ENCODE measurements around the gene CHST15. TPM values are rescaled to one million over a fixed set of nuclear protein-coding genes. Genes with fewer than 3 reads are reported as not detected.
"Not testable (repeated sequence)": the region's sequence is repeated elsewhere in the genome, so short reads cannot be mapped to it uniquely, and the experiment has no call there.

CHST15 gene
- total RNA-seq, 1 experiment from 2014 or later = not detected

DNA sequence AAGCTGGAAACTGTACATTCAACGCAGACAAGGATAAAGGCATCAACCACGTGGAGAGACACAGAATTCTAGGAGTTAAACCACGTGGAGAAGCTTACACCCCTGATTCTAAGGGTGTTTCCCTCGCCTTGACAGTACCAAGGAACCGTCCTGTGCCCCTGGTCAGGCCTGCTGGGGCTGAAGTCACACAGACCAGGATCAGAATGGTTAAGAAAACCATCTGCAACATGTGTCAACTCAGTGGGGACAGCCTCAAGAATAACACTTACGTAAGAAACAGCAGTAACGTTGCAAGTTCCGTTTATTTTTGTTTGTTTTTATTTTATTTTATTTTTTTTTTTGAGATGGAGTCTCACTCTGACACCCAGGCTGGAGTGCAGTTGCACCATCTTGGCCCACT lies 55.6 kb downstream of the CHST15 start:
- DNase-seq (ENCODE audit: low spot score) = no peak
- in situ Hi-C loops (cut with HindIII; ENCODE audit: low sequenced_read_pairs) = no loop called here

DNA sequence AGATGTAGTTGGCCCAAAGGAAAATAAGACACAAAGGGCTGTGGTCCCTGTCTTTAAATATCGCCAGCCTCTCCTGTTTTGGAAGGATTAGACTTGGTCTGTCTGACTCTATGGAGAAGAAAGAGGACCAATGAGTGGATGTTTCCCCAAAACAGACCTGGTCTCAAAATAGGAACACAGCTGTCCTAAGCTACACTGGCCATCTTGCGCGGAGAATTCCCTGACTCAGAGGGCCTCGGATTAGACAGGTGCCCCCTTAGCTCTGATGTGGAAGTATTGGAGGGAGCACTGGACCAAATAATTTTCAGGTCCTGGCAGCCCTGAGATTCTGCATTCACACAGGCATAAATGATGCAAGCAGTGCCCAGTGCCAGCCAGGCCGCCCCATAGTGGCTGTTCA lies 56.1 kb downstream of the CHST15 start:
- no peak for DNase-seq (ENCODE audit: low spot score)
- in situ Hi-C loops (cut with HindIII; ENCODE audit: low sequenced_read_pairs) = no loop called here

DNA sequence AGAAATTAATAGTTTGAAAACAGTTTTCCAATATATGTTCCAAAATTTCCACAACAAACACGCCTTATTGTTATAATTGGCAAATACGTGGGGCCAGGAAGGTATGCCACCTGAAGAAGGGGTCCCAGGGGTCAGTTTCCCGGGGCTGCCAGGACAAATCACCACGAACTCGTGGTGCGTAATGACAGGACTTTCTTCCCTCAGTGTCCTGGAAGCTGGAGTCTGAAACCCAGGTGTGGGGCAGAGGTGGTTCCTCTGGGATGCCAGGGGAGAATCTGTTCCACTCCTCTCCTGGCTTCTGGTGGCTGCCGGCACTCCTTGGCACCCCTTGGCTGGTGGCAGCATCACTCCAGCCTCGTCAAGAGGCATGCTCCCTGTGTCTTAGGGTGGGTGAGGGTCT lies 56.7 kb downstream of the CHST15 start:
- in situ Hi-C loops (cut with HindIII; ENCODE audit: low sequenced_read_pairs) = no loop called here
- DNase-seq (ENCODE audit: low spot score) = no peak

- in situ Hi-C loops (cut with HindIII; ENCODE audit: low sequenced_read_pairs) = no loop called here
- DNase-seq (ENCODE audit: low spot score) = no peak
Observed at GRCh38 chr10:124035928-124036558, 57.4 kb downstream of the CHST15 start.

DNA sequence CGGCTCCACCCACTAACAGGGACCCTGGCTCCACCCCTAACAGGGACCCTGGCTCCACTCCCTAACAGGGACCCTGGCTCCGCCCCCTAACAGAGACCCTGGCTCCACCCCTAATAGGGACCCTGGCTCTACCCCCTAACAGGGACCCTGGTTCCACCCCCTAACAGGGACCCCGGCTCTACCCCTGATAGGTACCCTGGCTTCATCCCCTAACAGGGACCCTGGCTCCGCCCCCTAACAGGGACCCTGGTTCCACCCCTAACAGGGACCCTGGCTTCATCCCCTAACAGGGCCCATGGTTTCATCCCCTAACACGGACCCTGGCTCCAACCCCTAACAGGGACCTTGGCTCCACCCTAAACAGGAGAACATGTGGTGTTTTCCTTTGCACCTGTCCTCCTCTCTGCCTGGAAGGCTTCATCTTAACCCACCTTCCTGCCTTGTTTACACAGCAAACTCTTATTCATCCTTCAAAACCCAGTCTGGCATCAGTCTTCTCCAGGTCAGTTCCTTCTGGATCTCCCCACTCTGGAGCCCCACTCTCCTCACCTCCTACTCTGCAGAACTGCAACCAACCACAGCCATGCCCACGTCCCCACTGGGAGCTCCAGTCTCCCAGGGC lies 58.0 kb downstream of the CHST15 start:
- DNase-seq (ENCODE audit: low spot score) = no peak
- in situ Hi-C loops (cut with HindIII; ENCODE audit: low sequenced_read_pairs) = no loop called here

GRCh38 chr10:124034576-124035305 lies 58.7 kb downstream of the CHST15 start:
- DNase-seq (ENCODE audit: low spot score); in situ Hi-C loops (cut with HindIII; ENCODE audit: low sequenced_read_pairs): not testable (repeated sequence)

DNA sequence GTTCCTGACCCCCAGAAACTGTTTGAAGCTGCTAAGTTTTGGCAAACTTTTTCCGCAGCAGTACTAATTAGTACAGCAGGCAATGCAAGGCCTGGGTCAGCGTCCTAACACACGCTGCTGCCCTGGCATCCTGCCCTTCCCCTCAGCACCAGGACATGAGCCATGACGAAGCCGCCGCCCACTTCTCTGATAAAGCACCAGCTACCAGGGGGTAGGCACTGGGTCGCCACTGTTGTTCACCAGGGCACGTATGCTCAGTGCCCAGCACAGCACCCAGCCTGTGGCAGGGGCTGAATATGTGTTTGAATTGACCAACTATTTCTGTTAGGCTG lies 59.5 kb downstream of the CHST15 start:
- DNase-seq (ENCODE audit: low spot score) = no peak
- in situ Hi-C loops (cut with HindIII; ENCODE audit: low sequenced_read_pairs) = no loop called here

- DNase-seq (ENCODE audit: low spot score) = no peak
- in situ Hi-C loops (cut with HindIII; ENCODE audit: low sequenced_read_pairs) = no loop called here
Observed at GRCh38 chr10:124032971-124033886, 60.2 kb downstream of the CHST15 start.

DNA sequence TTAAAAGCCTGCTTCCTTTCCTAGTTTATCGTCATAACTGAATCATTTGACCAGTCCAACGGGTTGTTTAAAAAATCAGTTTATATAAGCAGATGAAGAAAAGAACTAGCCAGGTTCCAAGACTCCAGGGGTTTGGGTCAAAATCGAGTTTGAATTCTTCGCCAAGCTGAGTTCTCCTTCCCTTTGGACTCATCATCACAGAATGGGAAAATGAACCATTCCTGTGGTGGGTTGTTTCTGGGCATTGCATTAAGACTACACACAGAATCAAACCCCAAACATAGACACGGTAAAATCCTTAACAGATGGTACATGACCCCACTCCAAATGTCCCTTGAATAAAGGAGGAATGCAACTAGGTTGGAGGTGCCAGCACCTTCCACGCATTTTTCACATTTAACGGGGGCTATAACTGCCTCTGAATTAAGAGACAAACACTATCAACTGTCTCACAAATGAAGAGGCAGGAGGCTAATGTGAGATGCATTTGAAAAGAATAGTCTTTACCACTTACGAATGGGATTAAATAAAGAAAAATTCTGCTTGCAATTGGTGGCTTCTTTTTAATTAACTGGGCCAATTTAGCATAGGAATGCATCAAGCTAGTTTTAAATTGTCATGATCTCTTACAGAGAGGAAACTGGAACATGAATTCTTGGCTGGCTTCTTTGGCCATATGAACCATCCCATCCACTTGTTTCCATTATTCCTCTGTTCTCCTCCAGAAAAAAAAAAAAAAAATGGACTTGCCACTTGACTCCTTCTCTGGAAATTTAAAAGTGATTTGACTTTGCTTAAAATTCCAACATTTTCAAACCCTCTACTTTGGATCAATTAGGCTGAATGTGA lies 61.1 kb downstream of the CHST15 start:
- in situ Hi-C loops (cut with HindIII; ENCODE audit: low sequenced_read_pairs) = no loop called here
- DNase-seq (ENCODE audit: low spot score) = peak; percentile 19

GRCh38 chr10:124030492-124031110 lies 62.8 kb downstream of the CHST15 start:
- in situ Hi-C loops (cut with HindIII; ENCODE audit: low sequenced_read_pairs) = no loop called here
- DNase-seq (ENCODE audit: low spot score) = no peak

- in situ Hi-C loops (cut with HindIII; ENCODE audit: low sequenced_read_pairs) = no loop called here
Observed at GRCh38 chr10:124030061-124030460, 63.3 kb downstream of the CHST15 start.

DNA sequence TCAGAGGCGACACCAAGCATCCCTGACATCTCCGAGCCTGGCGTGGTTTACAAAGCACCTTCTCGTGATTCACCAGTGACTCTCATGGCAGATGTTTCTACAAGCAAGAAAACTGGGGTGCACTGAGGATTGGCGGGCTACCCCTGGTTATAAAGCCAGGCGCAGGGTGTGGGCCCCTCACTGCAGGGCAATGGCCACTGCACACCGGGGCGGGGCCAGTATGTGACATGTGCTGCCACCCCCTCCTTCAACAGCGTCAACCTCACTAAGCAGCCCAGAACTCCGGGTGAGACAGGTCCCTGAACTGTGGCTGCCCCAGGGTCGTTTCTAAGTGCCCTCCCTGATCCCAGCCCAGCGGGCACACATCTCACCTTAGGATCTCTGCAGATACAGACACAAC lies 63.8 kb downstream of the CHST15 start:
- no peak for DNase-seq (ENCODE audit: low spot score)
- in situ Hi-C loops (cut with HindIII; ENCODE audit: low sequenced_read_pairs) = no loop called here

More at GRCh38 chr10:124030061-124030460, 63.3 kb downstream of the CHST15 start:
- DNase-seq (ENCODE audit: low spot score) = no peak

GRCh38 chr10:124028700-124029480 lies 64.5 kb downstream of the CHST15 start:
- no peak for DNase-seq (ENCODE audit: low spot score)
- in situ Hi-C loops (cut with HindIII; ENCODE audit: low sequenced_read_pairs) = no loop called here

DNA sequence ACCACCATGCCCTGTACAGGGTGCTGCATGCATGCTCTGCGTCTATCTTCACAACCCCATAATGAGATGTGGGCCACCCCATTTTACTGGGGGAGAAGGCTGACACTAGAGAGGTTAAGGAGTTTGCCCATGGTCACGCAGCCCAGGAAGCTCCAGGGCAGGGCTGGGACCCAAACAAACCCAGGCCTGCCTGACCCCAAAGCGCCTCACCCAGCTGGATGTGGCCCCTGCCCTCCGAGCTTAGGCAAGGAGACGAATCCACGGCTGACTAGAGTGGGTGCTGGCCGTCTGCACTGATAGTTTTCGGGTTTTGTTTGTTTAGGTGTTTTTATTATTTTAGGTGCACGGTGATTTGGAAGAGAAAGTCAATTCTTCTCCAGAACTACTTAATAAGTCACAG lies 65.7 kb downstream of the CHST15 start:
- in situ Hi-C loops (cut with HindIII; ENCODE audit: low sequenced_read_pairs) = no loop called here
- DNase-seq (ENCODE audit: low spot score) = no peak

GRCh38 chr10:124027031-124027611 lies 66.3 kb downstream of the CHST15 start:
- no peak for DNase-seq (ENCODE audit: low spot score)
- in situ Hi-C loops (cut with HindIII; ENCODE audit: low sequenced_read_pairs) = no loop called here

- in situ Hi-C loops (cut with HindIII; ENCODE audit: low sequenced_read_pairs) = no loop called here
- no peak for DNase-seq (ENCODE audit: low spot score)
Observed at GRCh38 chr10:124026589-124026939, 66.8 kb downstream of the CHST15 start.
